Hematopoietic multipotent progenitor cell treated with erythropoietin and hydrocortisone succinate and interleukin-3 and kit ligand, for 4 days (in vitro differentiated cells): Measurements from ENCODE around the gene TM9SF4.
A peak's percentile ranks its signal among the peaks of the same experiment; 100 is the strongest.

Experiments
- DNase-seq: peaks from one replicate; pipeline ENCODE4 v3.0.0-alpha.2; 2015

The TM9SF4 gene

DNA sequence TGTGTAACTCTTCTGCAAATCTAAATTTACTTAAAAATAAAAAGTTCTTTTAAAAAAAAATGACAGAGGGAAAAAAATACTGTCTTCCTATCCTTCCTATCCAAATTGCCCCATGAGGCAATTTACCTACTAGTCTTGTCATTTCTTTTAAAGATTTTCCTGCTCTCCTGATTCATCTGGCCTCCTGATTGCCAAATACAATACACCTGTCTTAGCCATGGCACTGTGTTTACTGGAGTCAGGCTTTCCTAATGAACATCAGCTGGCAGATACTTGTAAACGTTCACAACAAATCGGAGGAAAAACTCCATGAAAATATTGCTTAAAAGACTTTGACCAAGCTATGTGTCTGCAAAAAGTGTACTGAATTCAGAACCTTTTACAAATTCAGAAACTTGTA lies 21.5 kb downstream of the TM9SF4 start:
- no peak for DNase-seq

- DNase-seq, result no peak
These were observed 23.5 kb downstream of the TM9SF4 start for GRCh38 chr20:32132911-32133549.

DNA sequence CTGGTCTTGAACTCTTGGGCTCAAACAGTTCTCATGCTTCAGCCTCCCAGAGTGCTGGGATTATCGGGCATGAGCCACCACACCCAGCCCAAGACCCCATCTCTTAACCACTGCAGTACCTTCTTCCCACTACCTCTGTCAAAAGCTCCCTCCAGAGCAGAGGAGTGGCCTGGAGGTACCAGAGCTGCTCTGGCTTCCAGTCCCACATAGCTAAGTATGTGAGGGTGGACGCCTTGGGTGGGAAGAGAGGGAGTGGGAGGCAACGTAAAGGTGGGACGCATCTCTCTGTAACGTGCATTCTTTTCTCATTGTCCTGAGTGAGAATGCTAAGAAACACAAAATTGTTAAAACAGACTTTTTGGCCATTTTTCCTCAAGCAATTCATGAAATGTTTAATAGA lies 24.5 kb downstream of the TM9SF4 start:
- DNase-seq, result no peak

GRCh38 chr20:32135983-32136515 lies 26.5 kb downstream of the TM9SF4 start:
- DNase-seq, result no peak

DNA sequence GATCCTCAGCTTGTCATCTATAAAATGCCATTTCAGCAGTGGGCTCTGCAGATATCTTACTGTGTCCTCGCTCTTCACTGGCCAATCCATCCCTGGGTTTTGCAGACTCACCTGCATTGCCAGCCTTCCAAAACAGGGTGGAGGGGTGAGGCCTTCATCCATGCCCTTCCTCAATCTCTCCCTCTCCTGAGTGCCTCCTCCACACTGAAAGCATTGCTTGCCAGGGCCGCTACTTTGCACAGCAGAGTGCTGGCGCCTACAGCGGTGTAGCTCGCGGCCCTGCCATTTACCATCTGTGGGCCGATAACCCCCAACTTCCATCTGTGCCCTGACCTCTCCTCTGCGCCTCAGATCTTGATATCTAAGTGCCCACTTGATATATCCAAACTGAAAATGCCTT lies 29.4 kb downstream of the TM9SF4 start:
- no peak for DNase-seq

DNA sequence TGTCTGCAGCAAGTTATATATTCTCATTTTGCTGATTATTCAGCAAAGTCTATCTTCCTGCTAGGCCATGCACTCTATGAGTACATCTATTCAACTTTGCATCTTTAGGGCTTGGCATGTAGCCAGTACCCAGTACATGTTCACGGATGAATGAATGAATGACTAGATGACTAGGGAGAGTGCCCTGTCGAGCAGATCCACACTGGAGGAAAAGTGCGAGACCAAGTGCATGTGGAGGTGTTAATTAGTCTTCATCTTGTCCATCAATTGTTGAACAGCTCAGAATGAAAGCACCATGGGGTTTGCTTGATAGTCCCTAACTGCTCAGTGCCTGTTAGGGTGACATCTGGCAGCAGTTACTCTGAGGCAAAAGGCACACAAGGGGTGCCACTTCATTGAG lies 30.4 kb downstream of the TM9SF4 start:
- no peak for DNase-seq

DNA sequence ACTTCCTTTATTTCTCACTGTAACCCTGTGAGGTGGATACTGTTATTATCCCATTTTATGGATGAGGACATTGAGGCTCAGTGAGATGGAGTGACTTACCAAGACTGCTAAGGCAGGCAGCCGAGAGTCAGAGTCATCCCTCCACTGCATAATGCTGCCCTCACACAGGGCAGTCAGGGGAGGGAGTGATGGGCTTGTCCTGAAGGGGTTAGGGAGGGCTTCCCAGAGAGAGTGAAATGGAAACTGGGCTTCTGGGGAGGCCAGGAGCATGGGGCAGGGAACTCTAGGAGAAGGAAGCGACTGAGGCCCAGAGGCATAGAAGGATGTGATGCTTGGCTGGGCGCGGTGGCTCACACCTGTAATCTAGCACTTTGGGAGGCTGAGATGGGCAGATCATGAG lies 31.1 kb downstream of the TM9SF4 start:
- DNase-seq, result no peak

- no peak for DNase-seq
These were observed 32.0 kb downstream of the TM9SF4 start for GRCh38 chr20:32141465-32141980.

DNA sequence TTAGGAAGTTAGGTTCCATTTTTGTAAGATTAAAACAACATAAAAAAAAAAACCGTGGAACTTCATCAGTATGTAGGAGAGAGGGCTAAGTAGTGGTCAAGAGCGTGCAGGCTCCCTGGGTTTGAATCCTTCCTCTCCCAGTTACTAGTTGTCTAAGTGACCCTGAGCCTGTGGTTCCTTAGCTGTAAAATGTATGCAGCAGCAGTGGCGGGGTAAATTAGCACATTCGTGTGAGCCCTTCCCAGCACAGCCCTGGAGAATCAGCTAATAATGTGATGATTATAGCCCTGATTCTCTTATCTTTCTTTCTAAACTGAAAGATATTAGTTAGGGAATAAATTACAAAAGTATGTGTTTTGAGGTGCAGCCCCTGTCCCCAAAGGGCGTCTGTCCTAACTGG lies 32.6 kb downstream of the TM9SF4 start:
- DNase-seq, result no peak

- no peak for DNase-seq
These were observed 33.5 kb downstream of the TM9SF4 start for GRCh38 chr20:32142991-32143390.

- DNase-seq, result no peak
These were observed 35.6 kb downstream of the TM9SF4 start for GRCh38 chr20:32144898-32145662.

GRCh38 chr20:32149566-32150170 lies 40.2 kb downstream of the TM9SF4 start:
- no peak for DNase-seq

GRCh38 chr20:32150291-32150848 lies 40.9 kb downstream of the TM9SF4 start:
- DNase-seq, result no peak

- no peak for DNase-seq
These were observed 43.1 kb downstream of the TM9SF4 start for GRCh38 chr20:32152421-32153155.

GRCh38 chr20:32153156-32153665 lies 43.7 kb downstream of the TM9SF4 start:
- DNase-seq, result no peak

DNA sequence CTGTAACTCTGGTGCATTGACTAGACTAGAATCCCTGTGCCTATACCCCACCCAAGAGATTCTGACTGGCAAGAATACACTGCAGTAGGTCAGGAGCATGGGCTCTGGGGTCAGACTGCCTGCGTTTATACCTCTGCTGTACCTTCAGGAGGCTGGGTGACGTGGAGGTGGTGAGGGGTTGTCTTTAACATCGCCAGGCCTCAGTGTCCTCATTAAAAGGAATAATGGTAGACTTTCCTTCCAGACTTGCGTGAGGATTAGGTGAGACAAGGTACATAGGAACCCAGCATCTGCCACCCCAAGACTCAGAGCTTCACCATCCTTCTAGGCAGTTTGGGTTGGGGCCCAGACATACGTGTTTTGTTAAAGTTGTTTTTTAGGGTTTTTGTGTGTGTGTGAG lies 44.3 kb downstream of the TM9SF4 start:
- DNase-seq, result no peak

- DNase-seq, result peak; percentile 65
These were observed 45.8 kb downstream of the TM9SF4 start for GRCh38 chr20:32155017-32155981.

- no peak for DNase-seq
These were observed 48.1 kb downstream of the TM9SF4 start for GRCh38 chr20:32157611-32158010.

- no peak for DNase-seq
These were observed 48.8 kb downstream of the TM9SF4 start for GRCh38 chr20:32158351-32158750.

- DNase-seq, result no peak
These were observed 49.6 kb downstream of the TM9SF4 start for GRCh38 chr20:32158943-32159660.
